Measurements from ENCODE around the gene CDK11B.

Gene CDK11B

DNA sequence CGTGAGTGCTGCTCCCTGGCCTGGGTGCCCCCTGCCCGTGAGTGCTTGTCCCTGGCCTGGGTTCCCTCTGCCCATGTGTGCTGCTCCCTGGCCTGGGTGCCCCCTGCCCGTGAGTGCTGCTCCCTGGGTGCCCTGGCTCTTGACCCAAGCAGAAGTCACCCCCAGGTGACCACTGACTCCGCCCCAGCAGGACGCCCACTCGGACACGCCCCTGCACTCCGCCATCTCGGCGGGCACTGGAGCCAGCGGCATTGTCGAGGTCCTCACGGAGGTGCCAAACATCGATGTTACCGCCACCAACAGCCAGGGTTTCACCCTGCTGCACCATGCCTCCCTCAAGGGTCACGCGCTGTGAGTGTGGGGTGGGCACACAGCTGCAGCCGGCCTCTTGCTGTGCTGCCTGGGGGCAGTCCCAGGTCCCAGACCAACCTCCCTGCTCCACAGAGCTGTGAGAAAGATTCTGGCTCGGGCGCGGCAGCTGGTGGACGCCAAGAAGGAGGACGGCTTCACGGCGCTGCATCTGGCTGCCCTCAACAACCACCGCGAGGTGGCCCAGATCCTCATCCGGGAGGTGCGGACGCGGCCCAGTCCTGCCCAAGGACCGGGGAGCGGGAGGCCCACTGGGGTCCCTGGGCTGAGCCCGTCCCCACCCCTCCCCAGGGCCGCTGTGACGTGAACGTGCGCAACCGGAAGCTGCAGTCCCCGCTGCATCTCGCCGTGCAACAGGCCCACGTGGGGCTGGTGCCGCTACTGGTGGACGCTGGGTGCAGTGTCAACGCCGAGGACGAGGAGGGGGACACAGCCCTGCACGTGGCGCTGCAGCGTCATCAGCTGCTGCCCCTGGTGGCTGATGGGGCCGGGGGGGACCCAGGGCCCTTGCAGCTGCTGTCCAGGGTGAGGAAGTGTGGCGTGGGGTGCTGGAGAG lies 30.7 kb downstream of the CDK11B start:
- DNase-seq (ENCODE audit: low read depth in 2 of 2), result no peak

GRCh38 chr1:1627261-1627828 lies 31.5 kb downstream of the CDK11B start:
- no peak for DNase-seq (ENCODE audit: low read depth in 2 of 2)

DNA sequence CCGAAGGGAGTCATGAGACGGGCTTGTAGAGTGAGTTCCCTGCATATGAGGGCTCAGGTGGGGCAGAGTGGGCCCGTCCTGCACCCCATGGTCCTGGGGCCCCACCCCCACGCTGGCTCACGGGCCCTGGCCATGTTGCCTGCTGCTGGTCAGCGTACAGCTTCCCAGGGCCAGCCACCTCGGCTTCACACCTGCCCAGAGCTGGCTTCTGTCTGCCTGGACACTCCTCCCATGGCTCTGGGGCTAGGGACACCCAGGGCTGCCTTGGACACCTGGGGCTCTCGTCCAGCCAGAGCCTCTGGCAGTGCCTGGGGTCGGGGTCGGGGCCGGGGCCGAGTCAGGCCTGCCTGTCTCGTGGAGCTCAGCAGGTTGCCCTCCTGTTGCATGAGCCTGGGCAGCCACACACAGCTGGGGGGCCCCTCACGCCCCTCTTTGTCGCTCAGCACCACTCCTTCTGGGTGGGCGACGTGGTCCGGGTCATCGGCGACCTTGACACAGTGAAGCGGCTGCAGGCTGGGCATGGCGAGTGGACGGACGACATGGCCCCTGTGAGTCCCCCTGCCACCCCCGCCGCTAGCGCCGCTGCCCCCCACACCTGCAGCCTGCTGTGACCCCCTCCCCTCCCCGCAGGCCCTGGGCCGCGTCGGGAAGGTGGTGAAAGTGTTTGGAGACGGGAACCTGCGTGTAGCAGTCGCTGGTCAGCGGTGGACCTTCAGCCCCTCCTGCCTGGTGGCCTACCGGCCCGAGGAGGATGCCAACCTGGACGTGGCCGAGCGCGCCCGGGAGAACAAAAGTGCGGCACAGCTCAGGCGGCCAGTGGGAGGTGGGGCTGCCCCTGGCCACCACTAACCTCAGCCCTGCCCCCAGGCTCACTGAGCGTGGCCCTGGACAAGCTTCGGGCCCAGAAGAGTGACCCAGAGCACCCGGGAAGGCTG lies 32.3 kb downstream of the CDK11B start:
- DNase-seq (ENCODE audit: low read depth in 2 of 2), result no peak

GRCh38 chr1:1625824-1626206 lies 33.0 kb downstream of the CDK11B start:
- no peak for DNase-seq (ENCODE audit: low read depth in 2 of 2)

DNA sequence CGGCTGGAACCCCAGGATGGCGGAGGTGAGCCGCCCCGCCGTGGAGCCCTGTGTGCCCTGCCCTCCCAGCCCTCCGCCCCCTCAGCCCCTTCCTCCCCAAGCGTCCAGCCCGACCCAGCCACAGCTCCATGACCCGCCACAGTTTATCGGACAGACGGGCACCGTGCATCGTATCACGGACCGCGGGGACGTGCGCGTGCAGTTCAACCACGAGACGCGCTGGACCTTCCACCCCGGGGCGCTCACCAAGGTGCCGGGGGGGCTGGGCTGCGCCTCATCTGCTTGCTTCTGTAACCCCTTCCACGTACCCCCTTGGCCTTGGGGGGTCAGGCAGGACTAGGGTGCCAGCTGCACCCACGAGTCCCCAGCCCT lies 33.4 kb downstream of the CDK11B start:
- no peak for DNase-seq (ENCODE audit: low read depth in 2 of 2)

DNA sequence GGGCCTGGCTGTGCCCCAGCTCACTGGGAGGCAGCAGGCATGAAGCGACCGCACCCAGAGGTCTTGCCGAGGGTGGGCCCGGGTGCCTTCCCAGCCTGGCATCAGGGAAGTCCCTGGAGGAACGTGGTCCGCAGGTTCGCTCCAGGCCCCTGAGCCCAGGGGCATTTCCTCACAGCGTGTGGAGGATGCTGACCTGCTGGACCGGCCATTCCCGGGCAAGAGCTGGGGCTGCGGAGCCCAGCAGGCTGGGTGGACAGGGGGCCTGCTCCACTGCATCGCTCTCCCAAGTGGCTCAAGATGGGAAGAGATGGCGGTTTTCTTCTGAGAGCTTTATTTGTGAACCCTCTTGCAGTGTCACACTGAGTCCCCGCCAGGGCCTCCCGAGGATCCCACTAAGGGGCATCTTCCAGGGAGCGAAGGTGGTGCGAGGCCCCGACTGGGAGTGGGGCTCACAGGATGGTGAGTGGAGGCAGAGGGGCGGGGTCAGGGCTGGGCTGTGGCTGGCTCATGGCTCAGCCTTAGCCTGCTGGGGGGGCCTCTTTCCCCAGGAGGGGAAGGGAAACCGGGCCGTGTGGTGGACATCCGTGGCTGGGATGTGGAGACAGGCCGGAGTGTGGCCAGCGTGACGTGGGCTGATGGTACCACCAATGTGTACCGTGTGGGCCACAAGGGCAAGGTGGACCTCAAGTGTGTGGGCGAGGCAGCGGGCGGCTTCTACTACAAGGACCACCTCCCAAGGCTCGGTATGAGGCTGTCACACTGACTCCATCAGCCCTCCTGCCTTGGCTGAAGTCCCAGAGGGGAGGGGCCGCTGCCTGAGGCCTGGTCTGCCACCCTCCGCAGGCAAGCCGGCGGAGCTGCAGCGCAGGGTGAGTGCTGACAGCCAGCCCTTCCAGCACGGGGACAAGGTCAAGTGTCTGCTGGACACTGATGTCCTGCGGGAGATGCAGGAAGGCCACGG lies 34.1 kb downstream of the CDK11B start:
- no peak for DNase-seq (ENCODE audit: low read depth in 2 of 2)

DNA sequence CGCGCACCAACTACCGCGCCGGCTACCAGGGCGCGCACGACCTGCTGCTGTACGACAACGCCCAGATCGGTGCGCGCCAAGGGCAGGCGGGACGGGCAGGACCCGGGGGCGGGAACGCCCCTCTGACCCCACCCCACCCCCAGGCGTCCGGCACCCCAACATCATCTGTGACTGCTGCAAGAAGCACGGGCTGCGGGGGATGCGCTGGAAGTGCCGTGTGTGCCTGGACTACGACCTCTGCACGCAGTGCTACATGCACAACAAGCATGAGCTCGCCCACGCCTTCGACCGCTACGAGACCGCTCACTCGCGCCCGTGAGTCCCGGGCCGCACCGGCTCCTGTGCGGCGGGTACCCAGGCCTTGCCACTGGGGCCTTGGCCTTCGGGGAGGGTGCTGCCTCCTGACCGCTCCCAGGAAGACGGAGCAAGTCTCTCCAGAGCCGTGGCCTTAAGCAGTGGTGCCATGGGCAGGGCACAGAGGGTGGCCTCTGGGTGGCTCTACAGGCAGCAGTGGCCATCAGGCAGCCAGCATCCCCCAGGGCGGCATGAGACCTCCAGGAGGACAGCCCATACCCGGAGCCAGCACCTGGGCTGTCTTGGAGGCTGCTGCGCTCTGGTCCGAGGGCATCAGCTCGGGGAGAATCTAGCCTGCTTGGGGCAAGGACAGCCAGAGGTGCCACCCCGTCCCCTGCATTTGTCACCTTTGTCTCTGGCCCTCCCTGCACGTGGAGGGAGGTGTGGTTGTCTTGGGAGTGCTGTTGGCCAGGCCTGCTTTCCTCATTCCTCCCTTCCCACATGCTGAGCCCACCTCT lies 35.0 kb downstream of the CDK11B start:
- no peak for DNase-seq (ENCODE audit: low read depth in 2 of 2)

- no peak for DNase-seq (ENCODE audit: low read depth in 2 of 2)
Measured at GRCh38 chr1:1623181-1623630, 35.6 kb downstream of the CDK11B start.

GRCh38 chr1:1622788-1623094 lies 36.1 kb downstream of the CDK11B start:
- no peak for DNase-seq (ENCODE audit: low read depth in 2 of 2)

- no peak for DNase-seq (ENCODE audit: low read depth in 2 of 2)
Measured at GRCh38 chr1:1622010-1622787, 36.6 kb downstream of the CDK11B start.

GRCh38 chr1:1621173-1622009 lies 37.4 kb downstream of the CDK11B start:
- no peak for DNase-seq (ENCODE audit: low read depth in 2 of 2)

GRCh38 chr1:1620433-1621139 lies 38.2 kb downstream of the CDK11B start:
- no peak for DNase-seq (ENCODE audit: low read depth in 2 of 2)

DNA sequence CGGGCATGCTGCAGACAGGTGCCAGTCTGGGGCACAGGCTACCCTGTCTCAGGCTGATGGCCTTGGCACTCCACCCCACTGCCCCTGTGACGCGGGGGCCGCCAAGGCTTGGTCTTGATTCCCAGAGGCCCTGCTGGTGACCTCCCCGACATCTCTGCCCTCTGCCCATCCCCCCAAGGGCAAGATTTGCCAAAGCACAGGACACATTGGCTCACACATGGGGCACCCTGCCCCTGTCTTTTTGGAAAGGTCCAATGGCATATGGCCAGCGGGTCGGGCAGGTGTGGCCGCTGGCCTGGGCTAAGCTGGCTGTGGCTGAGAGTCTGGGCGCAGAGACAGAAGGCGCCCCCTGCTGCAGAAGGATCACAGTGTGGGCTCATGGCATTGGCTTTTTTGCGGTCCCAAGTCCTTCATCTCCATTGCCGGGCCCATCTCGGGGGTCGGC lies 38.9 kb downstream of the CDK11B start:
- DNase-seq (ENCODE audit: low read depth in 2 of 2), result no peak

DNA sequence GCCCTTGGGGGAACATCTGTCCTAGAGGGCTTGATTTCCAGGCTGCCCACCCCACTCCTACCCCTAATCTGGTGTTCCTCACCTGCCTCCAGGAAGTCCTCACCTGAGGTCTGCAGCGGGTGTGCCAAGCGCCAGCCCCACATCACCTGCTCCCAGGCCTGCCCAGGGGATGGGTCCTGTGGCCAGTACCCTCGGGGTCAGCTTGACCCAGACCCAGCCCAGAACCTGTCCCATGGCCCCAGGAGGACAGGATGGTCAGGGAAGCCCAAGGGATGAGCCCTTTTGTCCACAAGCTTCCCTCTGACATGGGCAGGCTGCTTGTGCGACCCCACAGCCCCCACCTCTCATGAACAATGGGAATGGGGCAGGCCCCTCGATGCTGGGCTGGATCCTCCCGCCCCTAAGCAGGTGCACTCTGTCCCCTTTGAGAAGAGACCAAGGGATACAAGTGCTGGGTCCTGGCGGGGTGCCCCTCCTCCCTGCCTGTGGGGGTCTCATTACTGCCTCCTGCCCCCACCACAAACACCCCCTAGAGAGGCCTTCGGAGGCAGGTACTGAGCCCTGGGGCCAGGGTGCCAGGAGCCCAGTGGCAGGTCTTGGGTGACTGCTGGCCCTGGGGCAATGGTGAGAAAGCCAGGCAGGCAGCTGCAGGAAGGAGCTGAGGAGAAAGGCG lies 40.3 kb downstream of the CDK11B start:
- DNase-seq (ENCODE audit: low read depth in 2 of 2), result no peak

- DNase-seq (ENCODE audit: low read depth in 2 of 2), result no peak
Measured at GRCh38 chr1:1617925-1618324, 40.9 kb downstream of the CDK11B start.

GRCh38 chr1:1617516-1617915 lies 41.3 kb downstream of the CDK11B start:
- DNase-seq (ENCODE audit: low read depth in 2 of 2), result no peak

GRCh38 chr1:1616838-1617237 lies 42.0 kb downstream of the CDK11B start:
- no peak for DNase-seq (ENCODE audit: low read depth in 2 of 2)
